ENCODE measurements around the gene DAB2IP. TPM values are rescaled to one million over a fixed set of nuclear protein-coding genes. Genes with fewer than 3 reads are reported as not detected.
A peak's percentile ranks its signal among the peaks of the same experiment; 100 is the strongest.

The DAB2IP gene
- total RNA-seq, 1 donor from 2014 or later: 24.3 TPM

- no peak for DNase-seq
Measured at GRCh38 chr9:121645003-121645402, 6.4 kb upstream of the DAB2IP start.

- DNase-seq: peak; percentile 36
Measured at GRCh38 chr9:121645853-121646807, 5.3 kb upstream of the DAB2IP start.

GRCh38 chr9:121646992-121647391, 4.4 kb upstream of the DAB2IP start:
- no peak for DNase-seq

GRCh38 chr9:121648172-121648571, 3.3 kb upstream of the DAB2IP start:
- no peak for DNase-seq

GRCh38 chr9:121648799-121649198, 2.6 kb upstream of the DAB2IP start:
- no peak for DNase-seq

GRCh38 chr9:121649476-121650216, 1.8 kb upstream of the DAB2IP start:
- DNase-seq: no peak

GRCh38 chr9:121650217-121651007, 1.0 kb upstream of the DAB2IP start:
- peak; percentile 64 for DNase-seq

GRCh38 chr9:121651008-121651294, 483 bp upstream of the DAB2IP start:
- no peak for DNase-seq

- peak; percentile 54 for DNase-seq
Measured at GRCh38 chr9:121652021-121652837, 795 bp downstream of the DAB2IP start.

- DNase-seq: no peak
Measured at GRCh38 chr9:121652838-121653231, 1.4 kb downstream of the DAB2IP start.

GRCh38 chr9:121654499-121655140, 3.2 kb downstream of the DAB2IP start:
- DNase-seq: no peak

GRCh38 chr9:121655231-121655755, 3.9 kb downstream of the DAB2IP start:
- no peak for DNase-seq

GRCh38 chr9:121656941-121657470, 5.6 kb downstream of the DAB2IP start:
- DNase-seq: peak; percentile 29

- DNase-seq: peak; percentile 60
Measured at GRCh38 chr9:121658166-121658565, 6.7 kb downstream of the DAB2IP start.

- no peak for DNase-seq
Measured at GRCh38 chr9:121658591-121658990, 7.2 kb downstream of the DAB2IP start.

- DNase-seq: no peak
Measured at GRCh38 chr9:121660367-121660766, 8.9 kb downstream of the DAB2IP start.

- no peak for DNase-seq
Measured at GRCh38 chr9:121660876-121661275, 9.4 kb downstream of the DAB2IP start.

GRCh38 chr9:121661328-121661727, 9.9 kb downstream of the DAB2IP start:
- DNase-seq: no peak

GRCh38 chr9:121662359-121662758, 10.9 kb downstream of the DAB2IP start:
- no peak for DNase-seq

GRCh38 chr9:121662891-121663580, 11.6 kb downstream of the DAB2IP start:
- DNase-seq: peak; percentile 41

All from dermis blood vessel endothelial cell (primary cell).